Lower leg skin (tissue), 3 donors: ENCODE data around the gene B3GALT4.

Experiments
- POLR2A ChIP-seq, 2 donors: fragments of 450-650 bp; IDR thresholded peaks; one replicate each; pipeline ENCODE4 v1.6.1; 2016 to 2017; ENCODE audit warnings: antibody characterized with exemption in 2 of 2, mild to moderate bottlenecking in 1 of 2, moderate library complexity in 1 of 2
- TF ChIP-seq, protein P1 (sequence below), 3 donors: fragments of 450-650 bp; IDR thresholded peaks; one replicate each; pipeline ENCODE4 v1.5.1; 2016; ENCODE audit warnings: antibody characterized with exemption in 3 of 3, mild to moderate bottlenecking in 3 of 3, moderate library complexity in 2 of 3

DNA sequence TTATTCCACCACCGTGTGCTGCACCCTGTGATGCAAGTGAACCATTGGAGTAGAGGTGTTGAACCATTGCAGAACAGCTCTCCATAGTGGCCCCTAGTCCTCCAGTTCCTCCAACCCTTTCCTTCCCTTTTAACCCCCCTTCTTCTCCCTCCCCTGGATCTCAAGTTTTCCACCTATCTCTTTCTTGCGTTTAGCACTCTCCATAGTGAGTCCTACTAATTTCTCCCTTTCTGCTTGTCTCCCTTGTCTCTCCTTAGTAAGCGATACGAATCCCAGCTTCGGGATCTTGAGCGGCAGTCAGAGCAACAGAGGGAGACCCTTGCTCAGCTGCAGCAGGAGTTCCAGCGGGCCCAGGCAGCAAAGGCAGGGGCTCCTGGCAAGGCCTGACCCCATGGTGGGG, 13.5 kb downstream of the B3GALT4 start:
- TF ChIP-seq, protein P1, sequence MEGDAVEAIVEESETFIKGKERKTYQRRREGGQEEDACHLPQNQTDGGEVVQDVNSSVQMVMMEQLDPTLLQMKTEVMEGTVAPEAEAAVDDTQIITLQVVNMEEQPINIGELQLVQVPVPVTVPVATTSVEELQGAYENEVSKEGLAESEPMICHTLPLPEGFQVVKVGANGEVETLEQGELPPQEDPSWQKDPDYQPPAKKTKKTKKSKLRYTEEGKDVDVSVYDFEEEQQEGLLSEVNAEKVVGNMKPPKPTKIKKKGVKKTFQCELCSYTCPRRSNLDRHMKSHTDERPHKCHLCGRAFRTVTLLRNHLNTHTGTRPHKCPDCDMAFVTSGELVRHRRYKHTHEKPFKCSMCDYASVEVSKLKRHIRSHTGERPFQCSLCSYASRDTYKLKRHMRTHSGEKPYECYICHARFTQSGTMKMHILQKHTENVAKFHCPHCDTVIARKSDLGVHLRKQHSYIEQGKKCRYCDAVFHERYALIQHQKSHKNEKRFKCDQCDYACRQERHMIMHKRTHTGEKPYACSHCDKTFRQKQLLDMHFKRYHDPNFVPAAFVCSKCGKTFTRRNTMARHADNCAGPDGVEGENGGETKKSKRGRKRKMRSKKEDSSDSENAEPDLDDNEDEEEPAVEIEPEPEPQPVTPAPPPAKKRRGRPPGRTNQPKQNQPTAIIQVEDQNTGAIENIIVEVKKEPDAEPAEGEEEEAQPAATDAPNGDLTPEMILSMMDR (IDR thresholded peaks at IDR 0.05): no peak
- TF ChIP-seq POLR2A (IDR thresholded peaks at IDR 0.05): no peak
